GM23248 (cell line): Measurements from ENCODE around the gene MED8. TPM values are rescaled to one million over a fixed set of nuclear protein-coding genes. Genes with fewer than 3 reads are reported as not detected.

Experiments used
- DNase-seq: peaks from one replicate; pipeline ENCODE4 v3.0.0-alpha.2; 2015
- H2AFZ ChIP-seq: fragments of 200-600 bp; sonication (generic); 2 replicates; pipeline ENCODE4 v1.6.1; 2016; ENCODE audit warnings: antibody characterized with exemption
- H3F3A ChIP-seq: fragments of 200-600 bp; sonication (generic); 2 replicates; pipeline ENCODE4 v1.6.1; 2016; ENCODE audit warnings: mild to moderate bottlenecking, antibody characterized with exemption, mixed run types; ENCODE audit not compliant: insufficient read depth
- H3K27ac ChIP-seq: fragments of 200-600 bp; sonication (generic); 2 replicates; pipeline ENCODE4 v1.5.1; 2016; ENCODE audit warnings: mild to moderate bottlenecking
- H3K27me3 ChIP-seq: fragments of 200-600 bp; sonication (generic); replicated peaks from 2 replicates; pipeline ENCODE4 v1.6.1; 2016; ENCODE audit warnings: mild to moderate bottlenecking; ENCODE audit not compliant: insufficient read depth
- H3K36me3 ChIP-seq: fragments of 200-600 bp; sonication (generic); 2 replicates; pipeline ENCODE4 v1.6.1; 2016; ENCODE audit warnings: low read depth, mild to moderate bottlenecking
- H3K4me1 ChIP-seq: fragments of 200-600 bp; sonication (generic); 2 replicates; pipeline ENCODE4 v1.6.1; 2016; ENCODE audit warnings: mild to moderate bottlenecking; ENCODE audit not compliant: insufficient read depth
- H3K4me2 ChIP-seq: fragments of 200-600 bp; sonication (generic); one replicate; pipeline ENCODE4 v1.6.1; 2016; ENCODE audit warnings: mild to moderate bottlenecking; ENCODE audit not compliant: unreplicated experiment
- H3K4me3 ChIP-seq: fragments of 200-600 bp; sonication (generic); 2 replicates; pipeline ENCODE4 v1.5.1; 2016; ENCODE audit warnings: mild to moderate bottlenecking
- H3K79me2 ChIP-seq: fragments of 200-600 bp; sonication (generic); 2 replicates; pipeline ENCODE4 v1.6.1; 2016; ENCODE audit warnings: mild to moderate bottlenecking; ENCODE audit not compliant: insufficient read depth
- H3K9ac ChIP-seq: fragments of 200-600 bp; sonication (generic); 2 replicates; pipeline ENCODE4 v1.6.1; 2016; ENCODE audit warnings: mild to moderate bottlenecking
- H3K9me2 ChIP-seq: fragments of 200-600 bp; sonication (generic); 2 replicates; pipeline ENCODE4 v1.6.1; 2016; ENCODE audit warnings: mixed run types, mild to moderate bottlenecking, moderate library complexity; ENCODE audit not compliant: insufficient read depth
- H3K9me3 ChIP-seq: fragments of 200-600 bp; sonication (generic); one replicate; pipeline ENCODE4 v1.6.1; 2017; ENCODE audit warnings: low read depth
- H4K20me1 ChIP-seq: fragments of 200-600 bp; sonication (generic); 2 replicates; pipeline ENCODE4 v1.6.0; 2016; ENCODE audit not compliant: insufficient read depth
- EZH2 ChIP-seq: fragments of 200-600 bp; sonication (generic); IDR thresholded peaks from 2 replicates; pipeline ENCODE4 v1.6.1; 2018; ENCODE audit warnings: antibody characterized with exemption, mild to moderate bottlenecking; ENCODE audit not compliant: insufficient read depth, poor library complexity, severe bottlenecking
- EZH2phosphoT487 ChIP-seq: fragments of 200-600 bp; sonication (generic); IDR thresholded peaks from 2 replicates; pipeline ENCODE4 v1.6.1; 2018; ENCODE audit warnings: antibody characterized with exemption, moderate library complexity, mild to moderate bottlenecking, low read depth; ENCODE audit not compliant: insufficient read depth
- WGBS, 2 experiments: methylation state at CpG; one replicate each; pipeline ENCODE4 v1.1.6; 2015 to 2017; ENCODE audit warnings: low lambda C conversion rate in 2 of 2, low coverage in 1 of 2; ENCODE audit errors: missing lambda C conversion rate in 2 of 2; 5-methylcytosine and 5-hydroxymethylcytosine counted together
- in situ Hi-C: fragments of 300-500 bp; cut with MboI; formaldehyde crosslinking; loops from 2 replicates; pipeline ENCODE4 v1.15.0; 2020
- polyA plus RNA-seq: library from polyadenylated mRNA; unstranded; fragments of >200 nt; fragmentation: Nextera tagmentation; extraction: Ambion mirVana; gene quantifications from 2 replicates; pipeline ENCODE4 v1.2.1, GENCODE V29; 2016
- total RNA-seq: library from RNA; depleted of rRNA; stranded (reverse); fragments of >200 nt; shearing (Covaris generic); gene quantifications from 2 replicates; pipeline ENCODE4 v1.2.3, GENCODE V29; 2014

Gene MED8
- total and polyA plus RNA-seq, 2 experiments from 2014 or later = 53.5 to 78.3 TPM

- DNase-seq = no peak
- no peaks in the 10 kb centered on the region for H4K20me1 ChIP-seq
- no peaks in the 10 kb centered on the region for H3K9me2 ChIP-seq
- H3K27me3 ChIP-seq = no peaks in the 10 kb centered on the region
- no peaks in the 10 kb centered on the region for H3K9me3 ChIP-seq
- peaks cover 33% of the 10 kb centered on the region for H3K79me2 ChIP-seq
- H3K4me3 ChIP-seq = no peak overlapping the region
- WGBS, 2 experiments = 97 to 100% methylated on average over 4 of the region's 4 CpGs
- H3K4me1 ChIP-seq = peaks cover 12% of the 10 kb centered on the region
- no peak overlapping the region for H2AFZ ChIP-seq
- no peak overlapping the region for H3K27ac ChIP-seq
- in situ Hi-C loops = no loop called here
- H3K36me3 ChIP-seq = peaks cover 6% of the 10 kb centered on the region; the same call in 1 of the 2 replicates
- H3K4me2 ChIP-seq = no peak overlapping the region
- peaks cover 34% of the 10 kb centered on the region for H3F3A ChIP-seq
- no peak for TF ChIP-seq EZH2
- no peak for TF ChIP-seq EZH2phosphoT487
- no peak overlapping the region for H3K9ac ChIP-seq
Measured at GRCh38 chr1:43357251-43357650, 32.3 kb downstream of the MED8 start.

GRCh38 chr1:43354936-43355335, 34.7 kb downstream of the MED8 start:
- H3K27me3 ChIP-seq = no peaks in the 10 kb centered on the region
- no peak for TF ChIP-seq EZH2
- TF ChIP-seq EZH2phosphoT487 = no peak
- H3K4me1 ChIP-seq = peaks cover 10% of the 10 kb centered on the region
- 92 to 97% methylated on average over 2 of the region's 2 CpGs for WGBS, 2 experiments
- H3K9me2 ChIP-seq = no peaks in the 10 kb centered on the region
- no peak overlapping the region for H3K9ac ChIP-seq
- in situ Hi-C loops = no loop called here
- H3K9me3 ChIP-seq = no peaks in the 10 kb centered on the region
- H3K4me3 ChIP-seq = no peak overlapping the region
- H3K27ac ChIP-seq = no peak overlapping the region
- H4K20me1 ChIP-seq = no peaks in the 10 kb centered on the region
- H3F3A ChIP-seq = peaks cover 14% of the 10 kb centered on the region
- no peaks in the 10 kb centered on the region for H3K36me3 ChIP-seq
- H3K79me2 ChIP-seq = peaks cover 10% of the 10 kb centered on the region; the same call in 1 of the 2 replicates
- DNase-seq = peak; percentile 20
- no peak overlapping the region for H2AFZ ChIP-seq
- H3K4me2 ChIP-seq = no peak overlapping the region

GRCh38 chr1:43354471-43354870, 35.1 kb downstream of the MED8 start:
- no peaks in the 10 kb centered on the region for H3K9me3 ChIP-seq
- no peaks in the 10 kb centered on the region for H4K20me1 ChIP-seq
- 0 out of 2 replicates have a peak, but pooled peaks cover 7% of the 10 kb centered on the region for H3K79me2 ChIP-seq
- no peak for TF ChIP-seq EZH2phosphoT487
- TF ChIP-seq EZH2 = no peak
- no peak overlapping the region for H3K4me2 ChIP-seq
- DNase-seq = no peak
- no peaks in the 10 kb centered on the region for H3K36me3 ChIP-seq
- H3K9me2 ChIP-seq = no peaks in the 10 kb centered on the region
- H3F3A ChIP-seq = peaks cover 13% of the 10 kb centered on the region
- H3K4me3 ChIP-seq = no peak overlapping the region
- no peaks in the 10 kb centered on the region for H3K27me3 ChIP-seq
- peaks cover 14% of the 10 kb centered on the region for H3K4me1 ChIP-seq
- in situ Hi-C loops = no loop called here
- WGBS, 2 experiments = 71 to 80% methylated on average over 2 of the region's 2 CpGs
- H3K27ac ChIP-seq = no peak overlapping the region
- no peak overlapping the region for H2AFZ ChIP-seq
- H3K9ac ChIP-seq = no peak overlapping the region

- H4K20me1 ChIP-seq = no peaks in the 10 kb centered on the region
- no peak overlapping the region for H3K9ac ChIP-seq
- no peaks in the 10 kb centered on the region for H3K27me3 ChIP-seq
- no peak overlapping the region for H3K4me2 ChIP-seq
- no peak overlapping the region for H2AFZ ChIP-seq
- H3K9me2 ChIP-seq = no peaks in the 10 kb centered on the region
- H3K9me3 ChIP-seq = no peaks in the 10 kb centered on the region
- DNase-seq = no peak
- H3K79me2 ChIP-seq = no peaks in the 10 kb centered on the region
- in situ Hi-C loops = no loop called here
- H3K4me3 ChIP-seq = no peak overlapping the region
- WGBS, 2 experiments = 59 to 61% methylated on average over 3 of the region's 3 CpGs
- no peak overlapping the region for H3K27ac ChIP-seq
- H3K4me1 ChIP-seq = peaks cover 14% of the 10 kb centered on the region
- no peak for TF ChIP-seq EZH2
- no peak for TF ChIP-seq EZH2phosphoT487
- no peaks in the 10 kb centered on the region for H3K36me3 ChIP-seq
- H3F3A ChIP-seq = peaks cover 6% of the 10 kb centered on the region
Measured at GRCh38 chr1:43352881-43353280, 36.7 kb downstream of the MED8 start.

GRCh38 chr1:43352351-43352705, 37.3 kb downstream of the MED8 start:
- no peaks in the 10 kb centered on the region for H3K36me3 ChIP-seq
- no peak overlapping the region for H3K4me2 ChIP-seq
- H4K20me1 ChIP-seq = no peaks in the 10 kb centered on the region
- H3K27ac ChIP-seq = no peak overlapping the region
- H3K27me3 ChIP-seq = no peaks in the 10 kb centered on the region
- 99 to 100% methylated on average over 2 of the region's 2 CpGs for WGBS, 2 experiments
- H3K9me2 ChIP-seq = no peaks in the 10 kb centered on the region
- H3K9ac ChIP-seq = no peak overlapping the region
- H3K9me3 ChIP-seq = no peaks in the 10 kb centered on the region
- H2AFZ ChIP-seq = no peak overlapping the region
- in situ Hi-C loops = no loop called here
- no peak overlapping the region for H3K4me3 ChIP-seq
- H3F3A ChIP-seq = peaks cover 9% of the 10 kb centered on the region
- peaks cover 11% of the 10 kb centered on the region; the same call in 1 of the 2 replicates for H3K4me1 ChIP-seq
- H3K79me2 ChIP-seq = no peaks in the 10 kb centered on the region
- TF ChIP-seq EZH2 (no peak), EZH2phosphoT487 (no peak)
- no peak for DNase-seq
